H1 (cell line): ENCODE data around the gene VSTM2B. TPM values are rescaled to one million over a fixed set of nuclear protein-coding genes. Genes with fewer than 3 reads are reported as not detected.

Experiments used
- CTCF ChIA-PET: fragments of 300-600 bp; sonication (Branson Sonifier 250); formaldehyde crosslinking; loops from one replicate; lab custom pipeline; 2021; ENCODE audit not compliant: partially characterized antibody; lab: Charles Lee
- POLR2A ChIA-PET: fragments of 300-600 bp; sonication (Branson Sonifier 250); formaldehyde crosslinking; loops from one replicate; lab custom pipeline; 2021; ENCODE audit warnings: inconsistent platforms; ENCODE audit not compliant: partially characterized antibody; lab: Charles Lee
- DNase-seq, 2 experiments: peaks; one replicate each; pipeline versions ENCODE4 v3.0.0 to v3.0.0-alpha.2; 2010 to 2022; ENCODE audit warnings: low spot score in 2 of 2, low read depth in 1 of 2, mixed read lengths in 1 of 2
- FAIRE-seq: peaks from 2 replicates; lab custom pipeline; 2011; peaks lifted over from hg19 to GRCh38; lab: Jason Lieb, UNC
- H2AFZ ChIP-seq: 2 replicates; pipeline ENCODE4 v1.8.1; 2012; ENCODE audit warnings: low read length, inconsistent platforms
- H2AK5ac ChIP-seq: 2 replicates; pipeline ENCODE4 v1.6.1; 2013; ENCODE audit warnings: low read depth, low read length
- H2BK120ac ChIP-seq: replicated peaks from 2 replicates; pipeline ENCODE3; 2013; ENCODE audit warnings: low read depth, low read length, inconsistent platforms
- H2BK12ac ChIP-seq: 2 replicates; pipeline ENCODE4 v1.6.1; 2013; ENCODE audit warnings: low read depth, low read length
- H2BK15ac ChIP-seq: 2 replicates; pipeline ENCODE4 v1.6.1; 2013; ENCODE audit warnings: low read length
- H2BK20ac ChIP-seq: 2 replicates; pipeline ENCODE4 v1.6.1; 2013; ENCODE audit warnings: low read length
- H2BK5ac ChIP-seq: 2 replicates; pipeline ENCODE4 v1.6.1; 2013; ENCODE audit warnings: low read depth, low read length
- H3K14ac ChIP-seq: 2 replicates; pipeline ENCODE4 v1.6.1; 2013; ENCODE audit warnings: inconsistent platforms; ENCODE audit not compliant: insufficient read length
- H3K18ac ChIP-seq: 2 replicates; pipeline ENCODE4 v1.6.1; 2013; ENCODE audit warnings: low read length; ENCODE audit errors: extremely low read depth
- H3K23ac ChIP-seq: 2 replicates; pipeline ENCODE4 v1.6.1; 2013; ENCODE audit warnings: inconsistent platforms; ENCODE audit not compliant: insufficient read length
- H3K23me2 ChIP-seq: 2 replicates; pipeline ENCODE4 v1.6.1; 2013; ENCODE audit warnings: low read depth, low read length
- H3K27ac ChIP-seq: 2 replicates; pipeline ENCODE4 v1.6.1; 2011; ENCODE audit warnings: low read depth, low read length, inconsistent platforms
- H3K27me3 ChIP-seq, 4 experiments: replicated peaks in 1 of 4; 1 replicate in 1 of 4; 2 replicates in 3 of 4; pipeline versions ENCODE4 v1.6.1 to v1.8.1; 2011 to 2013; ENCODE audit warnings: low read length in 3 of 4, mild to moderate bottlenecking in 3 of 4, inconsistent platforms in 2 of 4, mixed read lengths in 2 of 4, moderate library complexity in 1 of 4; ENCODE audit not compliant: control insufficient read depth in 3 of 4, insufficient read depth in 3 of 4; ENCODE audit errors: extremely low read depth in 1 of 4
- H3K36me3 ChIP-seq, 4 experiments: 2 replicates each; pipeline versions ENCODE4 v1.6.1 to v1.8.1; 2011 to 2013; ENCODE audit warnings: mild to moderate bottlenecking in 4 of 4, low read length in 3 of 4, moderate library complexity in 2 of 4, control low read depth in 1 of 4, inconsistent platforms in 1 of 4; ENCODE audit not compliant: insufficient read depth in 4 of 4, control insufficient read depth in 2 of 4
- H3K4ac ChIP-seq: replicated peaks from 2 replicates; pipeline ENCODE3; 2013; ENCODE audit warnings: low read length, low read depth, mixed read lengths, inconsistent platforms; ENCODE audit not compliant: insufficient read length
- H3K4me1 ChIP-seq, 4 experiments: replicated peaks in 1 of 4; 1 replicate in 1 of 4; 2 replicates in 3 of 4; pipeline versions ENCODE4 v1.6.1 to v1.8.1; 2011 to 2013; ENCODE audit warnings: low read length in 3 of 4, inconsistent platforms in 2 of 4, mixed read lengths in 1 of 4; ENCODE audit not compliant: insufficient read depth in 4 of 4, control insufficient read depth in 3 of 4
- H3K4me2 ChIP-seq, 2 experiments: 2 replicates each; pipeline versions ENCODE4 v1.6.1 to v1.8.1; 2011 to 2013; ENCODE audit warnings: low read depth in 2 of 2, low read length in 2 of 2, control low read depth in 1 of 2, inconsistent platforms in 1 of 2, mild to moderate bottlenecking in 1 of 2; ENCODE audit not compliant: insufficient read depth in 1 of 2
- H3K4me3 ChIP-seq, 4 experiments: fragments of 200-600, 300-600 bp in 1 of 4; sonication (generic), shearing (Covaris generic), sonication (Bioruptor Twin) in 1 of 4; 2 replicates each; pipeline versions ENCODE4 v1.5.1 to v1.8.1; 2011 to 2016; ENCODE audit warnings: low read length in 4 of 4, low read depth in 3 of 4, control low read depth in 2 of 4, inconsistent platforms in 2 of 4, mild to moderate bottlenecking in 2 of 4, mixed read lengths in 1 of 4, moderate library complexity in 1 of 4; ENCODE audit not compliant: insufficient read depth in 2 of 4; ENCODE audit errors: extremely low read depth in 1 of 4
- H3K56ac ChIP-seq: replicated peaks from 2 replicates; pipeline ENCODE3; 2013; ENCODE audit warnings: low read depth, mild to moderate bottlenecking, mixed read lengths, low read length, inconsistent platforms; ENCODE audit not compliant: insufficient read length
- H3K79me1 ChIP-seq: 2 replicates; pipeline ENCODE4 v1.6.1; 2013; ENCODE audit warnings: low read depth, low read length, control low read depth
- H3K79me2 ChIP-seq, 2 experiments: 2 replicates each; pipeline versions ENCODE4 v1.6.1 to v1.8.1; 2012 to 2013; ENCODE audit warnings: low read length in 2 of 2, mild to moderate bottlenecking in 2 of 2, inconsistent platforms in 1 of 2; ENCODE audit not compliant: insufficient read depth in 2 of 2, control insufficient read depth in 1 of 2
- H3K9ac ChIP-seq, 4 experiments: replicated peaks in 1 of 4; 1 replicate in 1 of 4; 2 replicates in 3 of 4; pipeline versions ENCODE4 v1.6.1 to v1.8.1; 2011 to 2013; ENCODE audit warnings: low read depth in 3 of 4, low read length in 3 of 4, control low read depth in 2 of 4, mild to moderate bottlenecking in 2 of 4, moderate library complexity in 2 of 4, inconsistent platforms in 1 of 4; ENCODE audit errors: extremely low read depth in 1 of 4
- H3K9me3 ChIP-seq, 2 experiments: 2 replicates each; pipeline versions ENCODE4 v1.6.1 to v1.8.1; 2012 to 2013; ENCODE audit warnings: mild to moderate bottlenecking in 2 of 2, moderate library complexity in 2 of 2, control low read depth in 1 of 2, inconsistent platforms in 1 of 2, low read depth in 1 of 2, low read length in 1 of 2, mixed read lengths in 1 of 2; ENCODE audit not compliant: insufficient read depth in 2 of 2
- H4K20me1 ChIP-seq, 2 experiments: replicated peaks in 1 of 2; 2 replicates each; pipeline versions ENCODE3 to v1.8.1; 2011 to 2013; ENCODE audit warnings: inconsistent platforms in 2 of 2, low read length in 2 of 2, mild to moderate bottlenecking in 1 of 2; ENCODE audit not compliant: insufficient read depth in 2 of 2, control insufficient read depth in 1 of 2
- H4K5ac ChIP-seq: 2 replicates; pipeline ENCODE4 v1.6.1; 2013; ENCODE audit warnings: low read length, low read depth, mixed read lengths, inconsistent platforms; ENCODE audit not compliant: insufficient read length
- H4K8ac ChIP-seq: 2 replicates; pipeline ENCODE4 v1.8.0; 2013; ENCODE audit warnings: mild to moderate bottlenecking, moderate library complexity, low read length, inconsistent platforms; ENCODE audit not compliant: insufficient read depth; ENCODE audit errors: extremely low read depth
- H4K91ac ChIP-seq: replicated peaks from 2 replicates; pipeline ENCODE3; 2013; ENCODE audit warnings: low read length, mixed read lengths, inconsistent platforms; ENCODE audit not compliant: insufficient read length
- GABPA ChIP-seq: IDR thresholded peaks from 2 replicates; pipeline ENCODE4 v1.6.1; 2011; ENCODE audit warnings: mild to moderate bottlenecking, low read length, moderate library complexity, borderline replicate concordance; ENCODE audit not compliant: insufficient read depth
- GTF2F1 ChIP-seq: IDR thresholded peaks from 2 replicates; pipeline ENCODE4 v1.6.1; 2012; ENCODE audit warnings: low read depth, low read length, improper control_type of control experiment, borderline replicate concordance
- TAF1 ChIP-seq: IDR thresholded peaks from 2 replicates; pipeline ENCODE4 v1.6.1; 2011; ENCODE audit warnings: mild to moderate bottlenecking, low read depth, low read length
- TAF7 ChIP-seq: optimal IDR thresholded peaks from 2 replicates; pipeline ENCODE3; 2011; ENCODE audit warnings: low read depth, mild to moderate bottlenecking, inconsistent platforms, low read length, moderate library complexity, borderline replicate concordance
- WGBS, 2 experiments: shearing (Covaris generic) in 1 of 2; methylation state at CpG; one replicate each; pipeline versions ENCODE4 v1.1.6 to v1.1.7; 2013 to 2015; ENCODE audit warnings: low lambda C conversion rate in 2 of 2, mixed read lengths in 2 of 2, inconsistent platforms in 1 of 2, low coverage in 1 of 2, missing lambda C conversion rate in 1 of 2; ENCODE audit not compliant: insufficient replicate concordance in 2 of 2, insufficient coverage in 1 of 2, insufficient read length in 1 of 2; ENCODE audit errors: extremely low coverage in 1 of 2, missing lambda C conversion rate in 1 of 2; 5-methylcytosine and 5-hydroxymethylcytosine counted together
- polyA plus RNA-seq, 7 experiments: library from polyadenylated mRNA; depleted of rRNA in 3 of 7; stranded (reverse) in 5 of 7; unstranded in 2 of 7; fragments of >200 nt in 5 of 7; fragments of 200-250 nt in 2 of 7; gene quantifications; 1 replicate in 5 of 7; 2 replicates in 1 of 7; 4 replicates in 1 of 7; pipeline versions ENCODE4 v1.2.1 to v1.2.3, GENCODE V29; 2011 to 2013; ENCODE audit warnings: missing spikeins in 2 of 7, mixed read lengths in 2 of 7
- total RNA-seq: library from RNA; stranded (reverse); fragmentation: NEBNext Ultra II Directional; extraction: Animal tissue kit (Norgen Biotek cat#: 25700); gene quantifications from 2 replicates; pipeline ENCODE4 v1.2.1, GENCODE V29; 2021
- TF ChIP-seq, protein P1 (sequence below), 3 experiments: IDR thresholded peaks; 1 replicate in 2 of 3; 2 replicates in 1 of 3; pipeline versions ENCODE4 v1.5.1 to v1.6.1; 2011; ENCODE audit warnings: low read length in 3 of 3, mild to moderate bottlenecking in 3 of 3, inconsistent platforms in 2 of 3, low read depth in 1 of 3, moderate library complexity in 1 of 3; ENCODE audit not compliant: insufficient read depth in 1 of 3; ENCODE audit errors: control extremely low read depth in 1 of 3

The VSTM2B gene
- total and polyA plus RNA-seq, 2 of the 8 experiments (the other 6 are each of a cell fraction or from before 2014, with no cell fraction given), result 0.82 to 1.5 TPM

DNA sequence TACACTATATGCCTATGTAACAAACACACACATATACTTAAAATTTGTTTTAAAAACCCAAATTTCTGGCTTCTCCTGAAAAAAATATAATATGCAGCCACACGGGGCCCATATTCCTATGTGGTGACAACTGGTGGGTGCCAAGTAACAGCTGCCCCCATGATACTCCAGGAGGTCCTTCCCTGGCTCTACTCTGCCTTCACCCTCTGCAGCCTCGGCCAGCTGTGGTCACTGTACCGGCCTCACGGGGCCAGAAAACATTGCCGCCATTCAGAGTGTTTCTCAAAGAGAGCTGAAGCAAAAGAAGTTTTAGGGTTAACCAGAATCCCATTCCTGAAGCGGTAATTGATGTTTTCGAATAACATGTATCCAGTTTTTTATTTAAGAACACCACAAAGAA, 47.7 kb downstream of the VSTM2B start:
- CTCF ChIA-PET, result interaction anchor here (0.7 to 2.0 kb wide), 4 partner anchors 8 to 310 kb away, joined by 3 to 7 read pairs (median 4); no protein-coding TSS in a partner anchor
- Histone ChIP-seq H2AFZ (no peak overlapping the region), H3K14ac (no peak overlapping the region), H3K36me3 (no peaks in the 10 kb centered on the region), H3K23me2 (no peaks in the 10 kb centered on the region), H4K5ac (no peak overlapping the region), H3K27ac (no peak overlapping the region), H2BK20ac (no peak overlapping the region), H3K23ac (no peak overlapping the region), H3K4ac (no peak overlapping the region), H2BK120ac (no peak overlapping the region), H3K79me2 (no peaks in the 10 kb centered on the region), H2BK15ac (no peak overlapping the region), H3K4me3 (no peak overlapping the region), H3K4me2 (no peak overlapping the region), H2BK12ac (no peak overlapping the region), H4K20me1 (no peaks in the 10 kb centered on the region), H3K18ac (no peak overlapping the region), H3K9ac (no peak overlapping the region), H3K9me3 (no peaks in the 10 kb centered on the region), H3K79me1 (no peaks in the 10 kb centered on the region), H2BK5ac (no peak overlapping the region), H4K8ac (no peak overlapping the region), H2AK5ac (no peak overlapping the region), H3K27me3 (peaks cover 0 to 3% (median 1%) of the 10 kb centered on the region in 4 experiments; a peak in 3 of 7 replicates), H3K56ac (no peak overlapping the region), H4K91ac (no peak overlapping the region), H3K4me1 (peaks cover 2 to 7% (median 4%) of the 10 kb centered on the region in 4 experiments; a peak in 5 of 7 replicates)
- no peak for FAIRE-seq
- no peak for DNase-seq
- POLR2A ChIA-PET, result interaction anchor here (1.0 kb wide), 1 partner anchor 32 kb away, joined by 4 read pairs; the partner anchor contains the start of gene POP4
- WGBS, 2 experiments, result 85% methylated on average over 7 of the region's 7 CpGs; no CpG with 5 or more reads in 1 of the 2 experiments
- TF ChIP-seq, protein P1, sequence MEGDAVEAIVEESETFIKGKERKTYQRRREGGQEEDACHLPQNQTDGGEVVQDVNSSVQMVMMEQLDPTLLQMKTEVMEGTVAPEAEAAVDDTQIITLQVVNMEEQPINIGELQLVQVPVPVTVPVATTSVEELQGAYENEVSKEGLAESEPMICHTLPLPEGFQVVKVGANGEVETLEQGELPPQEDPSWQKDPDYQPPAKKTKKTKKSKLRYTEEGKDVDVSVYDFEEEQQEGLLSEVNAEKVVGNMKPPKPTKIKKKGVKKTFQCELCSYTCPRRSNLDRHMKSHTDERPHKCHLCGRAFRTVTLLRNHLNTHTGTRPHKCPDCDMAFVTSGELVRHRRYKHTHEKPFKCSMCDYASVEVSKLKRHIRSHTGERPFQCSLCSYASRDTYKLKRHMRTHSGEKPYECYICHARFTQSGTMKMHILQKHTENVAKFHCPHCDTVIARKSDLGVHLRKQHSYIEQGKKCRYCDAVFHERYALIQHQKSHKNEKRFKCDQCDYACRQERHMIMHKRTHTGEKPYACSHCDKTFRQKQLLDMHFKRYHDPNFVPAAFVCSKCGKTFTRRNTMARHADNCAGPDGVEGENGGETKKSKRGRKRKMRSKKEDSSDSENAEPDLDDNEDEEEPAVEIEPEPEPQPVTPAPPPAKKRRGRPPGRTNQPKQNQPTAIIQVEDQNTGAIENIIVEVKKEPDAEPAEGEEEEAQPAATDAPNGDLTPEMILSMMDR (IDR thresholded peaks at IDR 0.05; ENCODE audit: control extremely low read depth in 1 of 3, insufficient read depth in 1 of 3, low read depth in 1 of 3, low read length in 3 of 3), result no peak
- TF ChIP-seq TAF7 (no peak), TAF1 (no peak), GABPA (no peak), GTF2F1 (no peak)
